Stimulated activated CD8-positive, alpha-beta memory T cell treated with anti-CD3 and anti-CD28 coated beads, Interleukin-7, amount 100 ng/mL, for 24 hours (primary cell): ENCODE results near the gene KIF26A.

Experiments used
- DNase-seq: peaks from one replicate; pipeline ENCODE4 v3.0.0-alpha.2; 2020; ENCODE audit warnings: low read depth

KIF26A gene

GRCh38 chr14:104138098-104138717 is at the start of gene KIF26A:
Gene KIF26A (plus strand): TSS chr14:104138587. CDS start chr14:104138723, 136 bp downstream.
- peak; percentile 18 for DNase-seq

DNA sequence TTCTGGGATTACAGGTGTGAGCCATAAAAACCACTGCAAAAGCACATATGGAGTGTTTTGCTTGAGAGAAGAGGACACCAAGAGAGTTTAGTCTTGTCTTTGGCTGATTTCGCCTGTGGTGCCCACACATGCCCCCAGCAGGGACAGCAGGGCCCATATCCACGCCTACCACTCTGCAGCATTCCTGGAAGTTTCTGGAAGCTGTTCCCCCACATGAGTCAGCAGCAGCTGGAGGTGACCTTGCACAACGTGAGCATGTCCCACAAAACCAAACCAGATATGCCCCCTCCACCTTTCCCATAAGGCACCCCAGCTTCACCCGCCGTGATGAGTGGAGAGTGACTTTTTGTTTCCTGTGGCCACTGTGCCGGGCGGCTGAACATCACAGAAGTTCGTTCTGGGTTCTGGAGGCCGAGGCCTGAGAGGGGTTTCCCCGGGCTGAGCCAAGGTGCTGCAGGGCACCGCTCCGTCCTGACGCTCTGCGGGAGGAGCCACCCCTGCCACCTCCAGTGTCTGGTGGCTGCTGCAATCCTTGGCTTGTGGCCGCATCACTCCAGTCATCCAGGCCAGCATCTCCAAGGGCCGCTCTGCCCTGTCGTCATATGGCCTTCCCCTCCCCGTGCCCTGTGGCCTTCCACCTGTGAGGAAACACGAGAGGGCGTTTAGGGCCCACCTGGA is 48.2 kb upstream of the KIF26A start:
- no peak for DNase-seq

DNA sequence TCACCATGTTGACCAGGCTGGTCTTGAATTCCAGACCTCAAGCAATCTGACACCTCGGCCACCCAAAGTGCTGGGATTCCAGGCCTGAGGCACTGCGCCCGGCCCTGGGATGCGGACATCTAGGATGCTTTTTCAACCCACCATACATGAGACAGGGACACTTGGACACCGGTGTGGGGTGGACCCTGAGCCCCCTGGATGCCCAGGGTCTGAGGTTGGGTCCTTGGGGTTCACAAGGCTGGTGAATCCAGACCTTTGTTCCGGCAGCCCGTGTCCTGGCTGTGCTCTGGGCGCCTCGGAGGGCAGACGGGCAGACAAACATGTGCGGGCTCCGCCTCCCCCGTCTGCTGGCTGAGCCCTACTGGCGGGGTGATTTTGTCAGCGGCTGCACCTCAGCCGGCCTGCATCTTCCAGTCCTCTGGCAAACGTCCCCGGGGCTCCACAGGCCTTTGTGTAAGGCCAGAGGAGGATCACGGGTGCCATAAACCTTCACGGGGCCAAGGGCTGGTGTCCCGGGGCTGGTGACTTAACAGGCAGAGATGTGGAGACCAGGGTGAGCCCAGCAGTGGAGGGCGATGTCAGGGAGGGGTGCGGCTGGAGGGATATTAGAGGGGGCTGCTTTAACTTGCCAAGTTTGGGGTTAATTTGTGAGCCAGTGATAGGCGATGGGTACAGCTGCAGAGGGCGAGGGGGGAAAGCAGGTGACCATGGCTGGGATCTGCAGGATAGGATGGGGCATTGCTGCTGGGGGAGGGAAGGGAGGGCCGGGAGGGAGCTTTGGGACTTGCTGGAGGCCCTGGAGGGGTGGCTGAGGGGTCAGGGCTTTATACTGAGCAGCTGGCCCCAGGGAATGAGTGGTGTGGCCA is 47.1 kb upstream of the KIF26A start:
- DNase-seq = no peak

DNA sequence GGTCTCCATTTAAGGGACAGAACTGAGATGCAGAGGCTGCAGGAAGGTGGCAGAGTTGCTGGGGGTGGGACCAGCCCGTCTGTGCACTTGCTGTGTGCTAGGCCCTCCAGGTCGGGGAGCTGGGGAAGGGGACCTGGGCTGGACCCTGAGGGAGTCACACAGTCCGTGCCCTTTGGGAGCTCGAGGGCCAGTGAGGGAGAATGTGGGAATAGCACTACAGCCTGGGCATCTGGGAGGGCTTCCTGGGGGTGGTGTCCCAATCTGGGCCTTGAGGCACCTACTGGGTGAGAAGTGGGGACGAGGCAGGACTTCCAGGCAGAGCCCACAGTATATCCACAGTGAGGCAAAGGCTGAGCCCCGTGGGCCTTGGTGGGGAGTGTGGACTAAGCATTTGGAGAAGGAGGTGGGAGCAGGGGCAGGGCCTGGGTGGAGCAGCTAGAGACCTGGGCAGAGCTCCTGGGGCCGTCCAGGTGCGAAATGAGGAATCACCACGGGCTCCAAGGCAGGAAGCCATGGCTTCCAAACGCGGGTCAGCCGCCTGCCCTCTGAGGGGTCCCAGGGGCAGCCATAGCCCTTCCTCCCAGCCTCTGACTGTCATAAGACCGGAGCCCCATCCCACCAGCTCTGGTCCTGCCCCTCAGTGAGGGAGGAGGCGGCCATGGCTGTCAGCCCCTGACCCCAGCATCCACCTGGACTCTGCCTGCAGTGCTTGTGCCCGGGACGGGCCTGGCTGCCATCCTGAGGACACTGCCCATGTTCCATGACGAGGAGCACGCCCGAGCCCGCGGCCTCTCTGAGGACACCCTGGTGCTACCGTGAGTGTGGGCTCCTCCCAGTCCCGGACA is 46.2 kb upstream of the KIF26A start:
- no peak for DNase-seq

DNA sequence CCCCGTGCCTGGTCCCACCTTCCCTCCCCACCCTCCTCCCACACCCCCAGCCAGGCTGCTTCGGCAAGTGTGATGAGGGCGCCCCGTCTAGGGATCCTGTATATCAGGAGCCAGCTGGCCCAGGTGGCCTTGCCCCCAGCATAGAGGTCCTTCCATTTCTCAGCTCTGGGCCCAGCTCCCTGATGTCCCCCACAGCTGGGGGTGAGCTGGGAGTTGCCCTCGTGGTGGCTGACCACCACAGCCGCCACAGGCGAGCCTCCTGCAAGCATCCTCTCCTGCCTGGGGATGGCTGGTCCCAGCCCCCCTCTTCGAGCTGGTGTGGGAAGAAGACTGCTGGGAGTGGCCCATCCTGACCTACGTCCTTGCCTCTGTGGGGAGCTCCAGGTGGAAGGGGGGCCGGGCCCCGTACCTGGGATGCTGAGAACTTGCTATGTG is 45.4 kb upstream of the KIF26A start:
- DNase-seq = no peak

DNA sequence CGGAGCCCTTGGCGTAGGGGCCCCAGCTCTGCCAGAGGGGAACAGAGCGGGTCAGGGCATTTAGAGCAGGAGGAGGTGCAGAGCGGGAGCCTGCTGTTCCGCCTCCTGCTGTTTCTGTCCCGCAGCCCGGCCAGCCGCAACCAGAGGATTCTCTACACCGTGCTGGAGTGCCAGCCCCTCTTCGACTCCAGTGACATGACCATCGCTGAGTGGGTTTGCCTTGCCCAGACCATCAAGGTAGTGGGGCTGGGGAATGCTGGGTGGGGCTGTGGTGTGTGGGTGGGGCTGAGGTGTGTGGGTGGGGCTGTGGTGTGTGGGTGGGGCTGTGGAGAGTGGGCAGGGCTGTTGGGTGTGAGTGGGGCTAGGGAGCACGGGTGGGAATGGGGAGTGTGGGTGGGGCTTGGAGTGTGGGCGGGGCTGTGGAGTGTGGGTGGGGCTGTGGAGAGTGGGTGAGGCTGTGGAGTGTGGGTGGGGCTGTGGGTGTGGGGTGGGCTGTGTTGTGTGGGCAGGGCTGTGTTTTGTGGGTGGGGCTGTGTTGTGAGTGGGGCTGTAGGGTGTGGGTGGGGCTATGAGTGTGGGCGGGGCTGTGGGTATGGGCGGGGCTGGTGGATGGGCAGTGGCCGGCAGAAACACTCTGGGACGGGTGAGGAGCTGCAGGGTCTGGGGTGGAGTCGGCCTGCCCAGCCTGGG is 44.9 kb upstream of the KIF26A start:
- DNase-seq = no peak

DNA sequence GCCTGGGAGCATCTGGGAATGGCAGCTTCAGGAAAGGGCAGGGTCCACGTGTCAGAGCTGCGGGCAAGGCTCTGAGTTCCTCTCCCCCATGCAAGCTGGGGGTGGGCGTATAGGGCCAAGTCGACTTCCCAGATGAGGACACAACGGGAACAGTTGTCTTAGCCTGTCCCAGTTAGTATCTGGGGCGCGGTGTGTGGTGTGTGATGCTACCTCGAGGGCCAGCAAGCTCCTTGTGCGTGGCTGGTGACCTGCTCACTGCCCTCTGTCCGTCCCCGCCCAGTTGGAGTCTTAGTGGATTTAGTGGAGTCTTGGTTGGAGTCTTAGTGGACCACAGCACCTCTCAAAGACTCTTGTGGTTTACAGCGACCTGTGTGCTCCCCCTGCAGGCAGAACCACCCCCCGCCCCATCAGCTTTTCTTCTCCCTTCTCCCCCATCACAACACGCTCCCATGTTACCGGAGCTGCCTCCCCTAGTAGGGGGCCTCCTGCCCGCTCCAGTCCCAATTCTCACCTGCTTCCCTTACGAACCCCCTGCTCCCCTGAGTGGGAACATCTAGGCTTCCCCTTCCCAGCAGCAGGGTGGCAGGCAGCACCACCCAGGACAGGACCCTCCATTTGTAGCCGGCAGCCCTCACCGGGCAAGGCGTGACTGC is 44.2 kb upstream of the KIF26A start:
- no peak for DNase-seq

- peak; percentile 66 for DNase-seq
These were observed 43.5 kb upstream of the KIF26A start for GRCh38 chr14:104094709-104095425.

DNA sequence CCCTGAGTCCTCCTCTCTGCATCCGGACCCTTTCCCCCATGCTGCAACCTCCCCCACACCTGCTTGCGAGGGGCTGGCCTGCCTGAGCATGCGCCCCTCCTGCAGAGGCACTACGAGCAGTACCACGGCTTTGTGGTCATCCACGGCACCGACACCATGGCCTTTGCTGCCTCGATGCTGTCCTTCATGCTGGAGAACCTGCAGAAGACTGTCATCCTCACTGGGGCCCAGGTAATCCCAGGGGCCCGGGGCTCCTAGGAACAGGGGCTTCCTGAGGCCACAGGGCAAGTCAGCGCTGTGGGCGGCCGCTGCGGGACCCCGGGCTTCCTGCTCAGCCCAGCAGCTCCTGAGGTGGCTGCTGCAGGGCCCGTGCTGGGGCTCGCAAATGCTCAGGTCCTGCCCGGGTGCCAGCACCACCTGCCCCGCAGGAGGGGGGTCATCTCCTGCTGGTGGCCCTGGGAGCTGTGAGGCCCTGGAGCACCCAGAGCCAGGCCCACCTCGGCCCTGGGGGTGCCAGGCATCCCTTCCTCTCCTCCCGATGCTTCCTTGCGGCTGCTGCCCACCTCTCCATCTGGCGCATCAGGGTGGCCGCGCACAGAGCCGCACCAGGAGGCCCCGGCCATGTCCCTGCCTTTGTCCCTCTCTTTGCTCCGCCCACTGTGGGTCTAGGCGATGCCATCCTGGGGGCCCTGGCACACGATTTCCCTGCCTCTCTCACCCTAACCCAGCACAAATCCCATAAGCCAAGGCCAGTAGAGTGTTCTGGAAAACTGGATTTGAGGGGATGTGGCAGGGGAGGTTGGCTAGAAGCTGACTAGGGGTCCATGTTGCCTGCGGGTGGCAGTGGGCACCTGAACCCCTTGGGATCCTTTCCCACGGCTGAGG is 42.7 kb upstream of the KIF26A start:
- DNase-seq = no peak

- no peak for DNase-seq
These were observed 42.1 kb upstream of the KIF26A start for GRCh38 chr14:104096318-104096717.

GRCh38 chr14:104096751-104097700 is 41.4 kb upstream of the KIF26A start:
- DNase-seq = no peak

- DNase-seq = no peak
These were observed 39.9 kb upstream of the KIF26A start for GRCh38 chr14:104098272-104099095.

DNA sequence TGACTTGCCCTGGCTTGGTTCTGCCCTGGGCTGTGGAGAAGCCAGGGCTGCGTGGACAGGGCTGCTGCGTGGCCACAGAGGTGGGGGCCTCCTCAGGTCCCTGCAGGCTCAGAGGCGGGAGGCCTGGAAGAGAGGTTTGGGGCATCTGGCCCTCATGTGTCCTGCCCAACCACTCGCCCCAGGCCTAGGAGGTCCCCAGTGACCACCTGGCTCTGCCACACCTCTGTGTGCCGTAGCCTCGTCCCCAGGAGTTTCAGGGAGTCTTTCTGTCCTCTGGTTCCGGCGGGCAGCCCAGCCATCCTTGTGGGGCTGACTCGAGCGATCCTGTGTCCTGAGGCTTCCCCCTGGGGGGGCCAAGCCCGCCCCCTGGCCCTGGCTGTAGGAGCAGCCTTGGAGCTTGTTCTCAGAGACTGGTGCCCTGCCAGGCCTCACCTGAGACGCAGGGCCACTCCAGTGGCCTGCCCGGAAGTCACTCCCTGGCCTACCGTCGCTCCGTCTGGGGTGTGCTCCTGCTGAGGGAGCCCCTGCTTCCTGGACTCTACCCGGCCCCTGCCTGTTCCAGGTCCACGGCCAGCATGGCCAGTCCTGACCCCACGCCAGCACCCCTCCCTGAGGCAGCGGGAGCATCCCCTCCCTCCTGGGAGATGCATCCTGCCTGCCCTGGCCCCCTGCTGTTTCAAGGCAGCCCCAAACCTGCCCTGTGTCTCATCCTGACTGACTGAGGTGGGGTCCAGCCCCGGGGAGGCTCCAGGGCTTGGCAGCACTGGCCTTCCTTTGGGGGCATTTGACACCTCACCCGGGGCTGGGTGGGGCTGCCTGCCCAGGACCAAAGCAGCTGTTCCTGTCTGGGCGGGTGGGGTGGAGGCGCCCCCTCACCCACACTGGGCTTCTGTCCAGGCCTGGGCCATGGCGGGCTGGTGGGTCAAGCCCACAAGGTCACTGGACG is 39.0 kb upstream of the KIF26A start:
- DNase-seq = no peak

GRCh38 chr14:104100171-104101085 is 38.0 kb upstream of the KIF26A start:
- DNase-seq = no peak
